Panc1 (cell line): ENCODE measurements around the gene TIAM2. TPM values are rescaled to one million over a fixed set of nuclear protein-coding genes. Genes with fewer than 3 reads are reported as not detected.

Experiments used
- ATAC-seq: fragments of 200-7000 bp; cut with Tn5 transposase; 2 replicates; pipeline ENCODE4 v1.9.1; 2020; ENCODE audit warnings: mild to moderate bottlenecking, moderate library complexity
- BruUV-seq: library from RNA; stranded (reverse); fragments of 400-500 nt; replicated peaks from 2 replicates; lab custom pipeline; 2021; lab: Mats Ljungman, UMichigan
- CTCF ChIA-PET: fragments of 300-600 bp; sonication (Branson Sonifier 250); formaldehyde crosslinking; loops from one replicate; lab custom pipeline; 2022; ENCODE audit warnings: antibody characterized with exemption; lab: Charles Lee
- POLR2A ChIA-PET: fragments of 300-600 bp; sonication (Branson Sonifier 250); formaldehyde crosslinking; loops from one replicate; lab custom pipeline; 2022; ENCODE audit warnings: antibody characterized with exemption; lab: Charles Lee
- DNase-seq: peaks from one replicate; pipeline ENCODE4 v3.0.0-alpha.2; 2010; ENCODE audit warnings: low read depth, low spot score
- H3K27ac ChIP-seq: 2 replicates; pipeline ENCODE4 v1.5.1; 2011; ENCODE audit warnings: mild to moderate bottlenecking, low read length, inconsistent platforms
- H3K27me3 ChIP-seq: fragments of 200-500 bp; sonication (Bioruptor generic); 2 replicates; pipeline ENCODE4 v1.6.0; 2014; ENCODE audit warnings: low read length, inconsistent platforms; ENCODE audit not compliant: control insufficient read depth, insufficient read depth
- H3K36me3 ChIP-seq: fragments of 200-500 bp; sonication (Bioruptor generic); 2 replicates; pipeline ENCODE4 v1.5.1; 2014; ENCODE audit warnings: inconsistent platforms, mild to moderate bottlenecking, low read length, moderate library complexity; ENCODE audit not compliant: control insufficient read depth, insufficient read depth
- H3K4me1 ChIP-seq: 2 replicates; pipeline ENCODE4 v1.5.1; 2011; ENCODE audit warnings: inconsistent platforms, mild to moderate bottlenecking, low read length, moderate library complexity; ENCODE audit not compliant: control insufficient read depth, insufficient read depth
- H3K4me3 ChIP-seq, 2 experiments: 2 replicates each; pipeline ENCODE4 v1.5.1; 2011 to 2012; ENCODE audit warnings: low read depth in 2 of 2, low read length in 2 of 2, mild to moderate bottlenecking in 2 of 2, inconsistent platforms in 1 of 2, moderate library complexity in 1 of 2
- H3K9me3 ChIP-seq: fragments of 200-500 bp; sonication (Bioruptor generic); 2 replicates; pipeline ENCODE4 v1.5.1; 2014; ENCODE audit warnings: low read depth, mild to moderate bottlenecking, inconsistent platforms, low read length, moderate library complexity; ENCODE audit not compliant: control insufficient read depth, insufficient read depth
- CTCF ChIP-seq: fragments of 450-650 bp; IDR thresholded peaks from 2 replicates; pipeline ENCODE4 v1.5.1; 2017; ENCODE audit warnings: mild to moderate bottlenecking
- POLR2AphosphoS5 ChIP-seq: IDR thresholded peaks from 2 replicates; pipeline ENCODE4 v1.6.1; 2012; ENCODE audit warnings: mild to moderate bottlenecking, low read depth, low read length, moderate library complexity
- REST ChIP-seq, 2 experiments: IDR thresholded peaks; 2 replicates each; pipeline ENCODE4 v1.6.1; 2011 to 2012; ENCODE audit warnings: low read depth in 2 of 2, control low read depth in 1 of 2, low read length in 1 of 2, mild to moderate bottlenecking in 1 of 2, moderate library complexity in 1 of 2; ENCODE audit not compliant: insufficient read depth in 1 of 2
- SIN3A ChIP-seq: IDR thresholded peaks from 2 replicates; pipeline ENCODE4 v1.6.1; 2012; ENCODE audit warnings: low read depth, mild to moderate bottlenecking, low read length, moderate library complexity, borderline replicate concordance; ENCODE audit not compliant: insufficient read depth
- TCF7L2 ChIP-seq: IDR thresholded peaks from 2 replicates; pipeline ENCODE4 v1.6.1; 2011; ENCODE audit warnings: mild to moderate bottlenecking, low read depth, low read length, inconsistent platforms
- in situ Hi-C: cut with HindIII; loops from 2 replicates; pipeline ENCODE4 v1.10.0; 2016; ENCODE audit warnings: low sequenced_read_pairs, low pct_unique_long_range_greater_than_20kb
- intact Hi-C: fragments of 100-400 bp; cut with micrococcal nuclease; formaldehyde crosslinking; loops from one replicate; pipeline ENCODE4 v1.10.0; 2022; ENCODE audit not compliant: unreplicated experiment
- total RNA-seq: library from RNA; stranded (reverse); gene quantifications from one replicate; pipeline ENCODE4 v1.2.1, GENCODE V29; 2021; ENCODE audit not compliant: unreplicated experiment

Gene TIAM2
- total RNA-seq, 1 experiment from 2014 or later, result 14.9 TPM

- Histone ChIP-seq H3K27me3 (no peaks in the 10 kb centered on the region), H3K4me1 (peaks cover 17% of the 10 kb centered on the region), H3K9me3 (no peaks in the 10 kb centered on the region), H3K36me3 (no peaks in the 10 kb centered on the region), H3K4me3 (no peak overlapping the region), H3K27ac (no peak overlapping the region; the same call in 1 of the 2 replicates)
- intact Hi-C loops, result no loop called here
- POLR2A ChIA-PET, result no interaction called here
- no peak for DNase-seq
- TF ChIP-seq TCF7L2 (no peak), POLR2AphosphoS5 (no peak), SIN3A (no peak), CTCF (no peak), REST (IDR thresholded peaks at IDR 0.05; ENCODE audit: insufficient read depth in 1 of 2, low read depth in 2 of 2, low read length in 1 of 2) (no peak)
- in situ Hi-C loops, result no loop called here
- no TSS peak for BruUV-seq
- no peak for ATAC-seq
- CTCF ChIA-PET, result no interaction called here
Measured at GRCh38 chr6:155221086-155221485, 226.0 kb downstream of the TIAM2 start.

- in situ Hi-C loops, result no loop called here
Measured at GRCh38 chr6:155222506-155222905, 227.4 kb downstream of the TIAM2 start.

More at GRCh38 chr6:155222506-155222905, 227.4 kb downstream of the TIAM2 start:
- H3K36me3 ChIP-seq, result no peaks in the 10 kb centered on the region
- peaks cover 14% of the 10 kb centered on the region for H3K4me1 ChIP-seq
- ChIA-PET CTCF (interaction anchor here (0.6 to 0.7 kb wide), 2 partner anchors 45 to 116 kb away, joined by 3 to 4 read pairs; no protein-coding TSS in a partner anchor), POLR2A (no interaction called here)
- DNase-seq, result no peak
- no peaks in the 10 kb centered on the region for H3K9me3 ChIP-seq
- ATAC-seq, result no peak
- no peaks in the 10 kb centered on the region for H3K27me3 ChIP-seq
- no TSS peak for BruUV-seq
- H3K27ac ChIP-seq, result no peak overlapping the region; the same call in 1 of the 2 replicates
- TF ChIP-seq POLR2AphosphoS5 (no peak), TCF7L2 (no peak), REST (IDR thresholded peaks at IDR 0.05; ENCODE audit: insufficient read depth in 1 of 2, low read depth in 2 of 2, low read length in 1 of 2) (no peak), CTCF (no peak), SIN3A (no peak)
- intact Hi-C loops, result no loop called here
- H3K4me3 ChIP-seq, result no peak overlapping the region
